ENCODE results near the gene SLC25A39.

- TF ChIP-seq CTCF (conservative IDR thresholded peaks at IDR 0.05 in 1 of 2, IDR thresholded peaks at IDR 0.05 in 1 of 2; ENCODE audit: low read depth in 1 of 2, low read length in 2 of 2), result no peak
- TF ChIP-seq EZH2 (IDR thresholded peaks at IDR 0.05; ENCODE audit: low read length, missing control alignments), result no peak
These were observed 15.2 kb downstream of the SLC25A39 start for GRCh38 chr17:44309472-44309871.
